MM.1S (cell line): ENCODE measurements around the gene LINGO3.

Experiments used
- EZH2 ChIP-seq: fragments of 300-600 bp; sonication (generic); optimal IDR thresholded peaks from 2 replicates; pipeline ENCODE3; 2017; ENCODE audit warnings: low read depth, mild to moderate bottlenecking, antibody characterized with exemption, low read length, mixed read lengths
- TF ChIP-seq, protein P1 (sequence below): fragments of 300-600 bp; sonication (generic); IDR thresholded peaks from 2 replicates; pipeline ENCODE4 v1.5.1; 2016; ENCODE audit warnings: antibody characterized with exemption, low read length, mixed read lengths

DNA sequence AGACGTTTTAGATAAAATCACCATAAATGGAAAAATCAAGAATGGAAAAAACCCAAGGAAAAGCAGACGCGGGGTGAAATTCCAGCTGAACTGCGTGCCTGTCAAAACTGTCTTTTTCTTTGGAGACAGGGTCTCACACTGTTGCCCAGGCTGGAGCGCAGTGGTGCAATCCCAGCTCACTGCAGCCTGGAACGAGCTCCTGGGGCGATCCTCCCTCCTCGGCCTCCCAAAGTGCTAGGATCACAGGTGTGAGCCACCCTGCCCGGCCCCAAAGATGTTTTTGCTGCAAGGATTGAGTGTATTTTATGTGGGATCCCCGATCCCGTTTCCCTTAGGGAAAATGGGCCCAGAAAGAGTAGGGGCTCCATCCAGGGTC, 25.1 kb downstream of the LINGO3 start:
- TF ChIP-seq, protein P1, sequence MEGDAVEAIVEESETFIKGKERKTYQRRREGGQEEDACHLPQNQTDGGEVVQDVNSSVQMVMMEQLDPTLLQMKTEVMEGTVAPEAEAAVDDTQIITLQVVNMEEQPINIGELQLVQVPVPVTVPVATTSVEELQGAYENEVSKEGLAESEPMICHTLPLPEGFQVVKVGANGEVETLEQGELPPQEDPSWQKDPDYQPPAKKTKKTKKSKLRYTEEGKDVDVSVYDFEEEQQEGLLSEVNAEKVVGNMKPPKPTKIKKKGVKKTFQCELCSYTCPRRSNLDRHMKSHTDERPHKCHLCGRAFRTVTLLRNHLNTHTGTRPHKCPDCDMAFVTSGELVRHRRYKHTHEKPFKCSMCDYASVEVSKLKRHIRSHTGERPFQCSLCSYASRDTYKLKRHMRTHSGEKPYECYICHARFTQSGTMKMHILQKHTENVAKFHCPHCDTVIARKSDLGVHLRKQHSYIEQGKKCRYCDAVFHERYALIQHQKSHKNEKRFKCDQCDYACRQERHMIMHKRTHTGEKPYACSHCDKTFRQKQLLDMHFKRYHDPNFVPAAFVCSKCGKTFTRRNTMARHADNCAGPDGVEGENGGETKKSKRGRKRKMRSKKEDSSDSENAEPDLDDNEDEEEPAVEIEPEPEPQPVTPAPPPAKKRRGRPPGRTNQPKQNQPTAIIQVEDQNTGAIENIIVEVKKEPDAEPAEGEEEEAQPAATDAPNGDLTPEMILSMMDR, result no peak
- TF ChIP-seq EZH2, result no peak
